ENCODE measurements around the gene MORC1. TPM values are rescaled to one million over a fixed set of nuclear protein-coding genes. Genes with fewer than 3 reads are reported as not detected.

MORC1 gene
- total RNA-seq, 1 donor from 2014 or later = not detected

Other genes starting within 250 kb of the MORC1 start
- gene GUCA1C, start 164.3 kb downstream of the MORC1 start, total RNA-seq = not detected in 3 replicates
- gene C3orf85, start 18.6 kb upstream of the MORC1 start, total RNA-seq = not detected in 3 replicates
- not detected in 3 replicates for gene DPPA2, start 198.4 kb upstream of the MORC1 start, total RNA-seq
- gene DPPA4, start 219.4 kb upstream of the MORC1 start, total RNA-seq = 0.22 to 0.37 TPM (median 0.33 TPM) in 3 replicates

Measured in chondrocyte (in vitro differentiated cells).